LNCaP clone FGC (cell line): ENCODE results near the gene TMPRSS9.

Experiments
- DNase-seq: peaks from one replicate; pipeline ENCODE4 v3.0.0-alpha.2; 2011; ENCODE audit warnings: low read depth
- H3K4me3 ChIP-seq: 2 replicates; pipeline ENCODE4 v1.5.1; 2011; ENCODE audit warnings: mild to moderate bottlenecking, low read depth, low read length, control low read depth
- TF ChIP-seq, protein P1 (sequence below): IDR thresholded peaks from 2 replicates; pipeline ENCODE4 v1.5.1; 2012; ENCODE audit warnings: mild to moderate bottlenecking; ENCODE audit not compliant: control insufficient read depth, insufficient read depth; ENCODE audit errors: extremely low read depth

TMPRSS9 gene

GRCh38 chr19:2333807-2334211 is 26.3 kb upstream of the TMPRSS9 start:
- TF ChIP-seq, protein P1, sequence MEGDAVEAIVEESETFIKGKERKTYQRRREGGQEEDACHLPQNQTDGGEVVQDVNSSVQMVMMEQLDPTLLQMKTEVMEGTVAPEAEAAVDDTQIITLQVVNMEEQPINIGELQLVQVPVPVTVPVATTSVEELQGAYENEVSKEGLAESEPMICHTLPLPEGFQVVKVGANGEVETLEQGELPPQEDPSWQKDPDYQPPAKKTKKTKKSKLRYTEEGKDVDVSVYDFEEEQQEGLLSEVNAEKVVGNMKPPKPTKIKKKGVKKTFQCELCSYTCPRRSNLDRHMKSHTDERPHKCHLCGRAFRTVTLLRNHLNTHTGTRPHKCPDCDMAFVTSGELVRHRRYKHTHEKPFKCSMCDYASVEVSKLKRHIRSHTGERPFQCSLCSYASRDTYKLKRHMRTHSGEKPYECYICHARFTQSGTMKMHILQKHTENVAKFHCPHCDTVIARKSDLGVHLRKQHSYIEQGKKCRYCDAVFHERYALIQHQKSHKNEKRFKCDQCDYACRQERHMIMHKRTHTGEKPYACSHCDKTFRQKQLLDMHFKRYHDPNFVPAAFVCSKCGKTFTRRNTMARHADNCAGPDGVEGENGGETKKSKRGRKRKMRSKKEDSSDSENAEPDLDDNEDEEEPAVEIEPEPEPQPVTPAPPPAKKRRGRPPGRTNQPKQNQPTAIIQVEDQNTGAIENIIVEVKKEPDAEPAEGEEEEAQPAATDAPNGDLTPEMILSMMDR: no peak
- H3K4me3 ChIP-seq: no peak overlapping the region
- no peak for DNase-seq

- no peak for DNase-seq
- H3K4me3 ChIP-seq: no peak overlapping the region
- TF ChIP-seq, protein P1: no peak
Observed at GRCh38 chr19:2334426-2334825, 25.6 kb upstream of the TMPRSS9 start.

GRCh38 chr19:2334986-2335846 is 24.8 kb upstream of the TMPRSS9 start:
- DNase-seq: no peak
- TF ChIP-seq, protein P1: no peak
- H3K4me3 ChIP-seq: no peak overlapping the region

GRCh38 chr19:2335848-2336247 is 24.2 kb upstream of the TMPRSS9 start:
- TF ChIP-seq, protein P1: no peak
- DNase-seq: no peak
- H3K4me3 ChIP-seq: no peak overlapping the region

- no peak for DNase-seq
- no peak overlapping the region for H3K4me3 ChIP-seq
- TF ChIP-seq, protein P1: no peak
Observed at GRCh38 chr19:2336528-2337328, 23.3 kb upstream of the TMPRSS9 start.

- TF ChIP-seq, protein P1: no peak
- no peak overlapping the region for H3K4me3 ChIP-seq
- DNase-seq: no peak
Observed at GRCh38 chr19:2337329-2337707, 22.7 kb upstream of the TMPRSS9 start.
